RPMI7951 (cell line): ENCODE data around the gene IVL. TPM values are rescaled to one million over a fixed set of nuclear protein-coding genes. Genes with fewer than 3 reads are reported as not detected.
A peak's percentile ranks its signal among the peaks of the same experiment; 100 is the strongest.

Experiments used
- DNase-seq: peaks from one replicate; pipeline ENCODE4 v3.0.0-alpha.2; 2012; ENCODE audit warnings: low read depth
- total RNA-seq: library from RNA; depleted of rRNA; stranded (reverse); fragments of >200 nt; shearing (Covaris generic); gene quantifications from 2 replicates; pipeline ENCODE4 v1.2.3, GENCODE V29; 2014

IVL gene
- total RNA-seq, 1 experiment from 2014 or later, result not detected

DNA sequence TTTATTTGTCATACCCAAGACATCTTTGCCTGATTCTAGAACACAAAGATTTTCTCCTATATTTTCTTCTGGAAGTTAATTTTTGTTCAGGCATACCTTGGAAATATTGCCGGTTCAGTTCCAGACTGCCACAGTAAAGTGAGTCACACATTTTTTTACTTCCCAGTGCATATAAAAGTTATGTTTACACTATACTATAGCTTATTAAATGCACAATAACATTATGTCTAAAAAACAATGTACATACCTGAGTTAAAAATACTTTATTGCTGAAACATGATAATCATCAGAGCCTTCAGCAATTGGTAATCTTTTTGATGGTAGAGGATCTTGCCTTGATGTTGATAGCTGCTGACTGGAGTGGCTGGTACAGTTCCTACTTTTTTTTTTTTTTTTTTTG is 20.2 kb upstream of the IVL start:
- DNase-seq, result no peak

DNA sequence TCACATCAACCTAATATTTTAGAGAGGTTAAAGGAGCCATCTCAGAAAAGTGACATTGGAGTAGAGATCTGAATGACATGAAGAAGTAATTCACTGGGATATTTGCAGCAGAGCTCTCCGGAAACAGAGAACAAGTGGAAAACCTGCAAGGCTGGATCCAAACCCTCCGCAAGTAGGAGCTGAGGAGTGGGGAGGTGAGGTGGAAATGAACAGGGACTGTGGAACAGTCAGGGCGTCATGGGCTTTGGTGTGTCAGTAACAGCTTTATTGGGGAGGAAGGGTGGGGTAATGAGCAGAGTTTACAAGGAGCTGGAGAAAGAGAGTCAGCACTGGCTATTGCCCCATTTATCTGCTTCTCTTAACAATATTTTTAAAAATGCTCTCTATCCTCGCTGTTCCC is 9.3 kb upstream of the IVL start:
- no peak for DNase-seq

DNA sequence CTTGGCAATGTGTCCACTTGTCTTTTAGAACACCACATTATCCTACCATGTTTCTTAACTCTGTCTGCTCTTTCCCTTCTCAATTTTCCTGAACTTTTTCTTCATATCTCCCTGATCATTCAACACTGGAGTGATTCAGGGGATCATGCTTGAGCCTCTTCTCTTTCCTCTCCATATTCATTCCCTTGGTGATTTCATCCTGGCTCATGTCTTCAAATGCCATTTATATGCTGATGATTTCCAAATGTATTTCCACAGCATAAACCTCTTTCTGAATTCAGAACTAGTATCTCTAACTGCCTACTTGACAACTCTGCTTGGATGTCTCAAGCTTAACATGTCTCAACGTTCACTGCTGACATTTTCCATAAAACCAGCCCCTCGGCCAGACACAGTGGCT is 8.5 kb upstream of the IVL start:
- DNase-seq, result no peak

DNA sequence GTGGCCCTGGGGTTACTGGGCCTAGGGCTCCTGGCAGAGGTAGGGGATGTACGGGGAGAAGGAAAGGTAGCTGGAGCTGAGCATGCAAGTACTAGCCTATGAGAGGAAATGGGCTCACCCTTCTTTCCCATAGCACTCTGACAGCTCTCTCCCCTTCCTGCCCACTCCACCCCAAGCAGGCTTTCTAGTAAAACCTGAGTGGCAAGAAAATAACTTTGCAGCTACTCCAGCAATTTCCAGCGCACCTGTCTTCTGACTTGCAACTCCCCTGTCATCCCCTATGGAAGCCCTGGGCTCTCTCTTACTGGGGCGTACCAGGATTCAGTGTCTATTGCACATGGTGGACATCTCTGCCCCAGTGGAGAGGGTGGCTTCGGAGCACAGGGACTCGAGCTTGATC is 6.7 kb upstream of the IVL start:
- no peak for DNase-seq

DNA sequence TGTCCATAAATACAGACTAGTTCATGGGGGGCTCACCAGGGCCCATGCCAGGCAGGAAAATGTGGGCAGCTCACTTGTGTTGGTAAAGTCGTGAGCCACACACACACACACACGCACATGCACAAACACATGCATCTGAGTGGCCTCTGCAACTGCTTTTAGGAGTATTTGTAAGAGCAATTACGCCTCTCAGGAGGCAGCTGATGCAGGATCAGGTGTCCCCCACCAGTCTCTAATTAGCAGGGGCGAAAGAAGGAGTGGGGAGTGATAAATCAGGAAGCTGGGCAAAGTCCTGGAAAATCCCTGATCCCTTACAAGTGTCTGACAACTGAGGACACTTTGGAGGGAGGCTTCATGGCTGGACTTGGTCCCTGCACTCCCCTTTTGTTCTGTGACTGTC is 5.7 kb upstream of the IVL start:
- DNase-seq, result no peak

DNA sequence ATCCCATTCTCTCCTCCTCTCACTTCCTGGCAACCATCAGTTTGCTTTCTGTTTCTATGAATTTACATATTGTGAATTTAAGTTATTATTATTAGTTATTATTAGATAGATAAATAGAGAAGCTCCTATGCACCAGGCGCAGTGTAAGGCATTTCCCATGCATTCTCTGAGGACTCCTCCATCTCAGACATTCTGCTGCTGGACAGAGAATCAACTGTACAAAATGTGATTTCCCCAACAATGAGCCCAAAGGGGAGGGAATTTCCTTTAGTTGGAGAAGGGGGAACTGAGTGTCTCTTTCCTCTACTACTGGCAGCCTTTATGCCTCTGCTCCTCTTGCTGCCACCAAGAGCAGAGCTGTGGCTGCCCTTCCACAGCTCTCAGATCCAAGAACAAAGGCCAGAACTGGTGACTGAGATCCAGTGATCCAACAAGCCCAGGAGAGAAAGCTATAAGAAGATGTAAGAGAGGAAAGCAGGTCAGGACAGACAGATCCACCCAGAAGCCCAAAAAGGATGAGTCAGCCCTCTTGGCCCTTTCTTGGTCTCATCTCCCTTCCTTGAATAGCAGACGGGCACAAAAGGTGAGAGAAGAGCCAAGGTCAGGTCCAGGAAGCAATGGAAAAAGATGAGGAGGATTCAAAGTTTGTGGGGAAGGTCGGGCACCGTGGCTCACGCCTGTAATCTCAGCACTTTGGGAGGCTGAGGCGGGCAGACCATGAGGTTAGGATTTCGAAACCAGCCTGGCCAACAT is 3.5 kb upstream of the IVL start:
- DNase-seq, result no peak

DNA sequence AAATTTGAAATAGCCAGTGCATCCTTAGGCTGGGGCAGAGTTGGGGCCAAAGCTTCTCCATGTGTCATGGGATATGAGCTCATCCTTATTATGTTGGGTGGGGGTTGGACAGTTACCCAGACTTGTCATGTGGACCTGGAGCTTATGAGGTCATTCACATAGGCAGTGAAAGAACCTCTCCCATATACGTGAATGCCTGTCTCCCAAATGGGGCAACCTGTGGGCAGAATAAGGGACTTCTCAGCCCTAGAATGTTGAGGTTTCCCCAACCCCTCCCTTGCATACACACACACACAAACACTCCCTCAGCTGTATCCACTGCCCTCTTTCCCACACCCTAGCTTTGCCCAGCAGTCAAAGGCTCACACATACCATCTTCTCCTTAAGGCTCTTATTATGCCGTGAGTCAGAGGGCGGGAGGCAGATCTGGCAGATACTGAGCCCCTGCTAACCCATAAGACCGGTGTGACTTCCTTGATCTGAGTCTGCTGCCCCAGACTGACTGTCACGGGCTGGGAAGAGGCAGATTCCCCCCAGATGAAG is 2.3 kb upstream of the IVL start:
- peak; percentile 82 for DNase-seq

DNA sequence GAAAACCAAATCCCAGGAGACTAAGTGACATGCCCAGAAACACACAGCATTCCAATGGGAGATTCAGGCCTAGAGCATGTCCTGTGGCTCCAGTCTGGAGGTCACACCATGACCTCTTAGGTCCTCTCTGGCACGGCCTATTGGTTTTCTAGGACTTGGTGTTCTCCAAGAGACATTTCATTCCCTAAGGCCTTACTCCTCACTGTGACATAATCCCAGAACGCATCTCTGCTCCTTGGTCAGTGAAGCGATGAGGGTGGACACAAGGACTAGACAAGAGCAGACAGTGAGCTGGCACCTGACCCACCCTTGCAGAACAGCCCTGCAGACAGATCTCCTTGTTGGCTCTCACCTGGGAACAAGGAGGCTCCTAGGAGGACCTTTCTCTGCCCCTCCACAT is 860 bp downstream of the IVL start:
- no peak for DNase-seq

DNA sequence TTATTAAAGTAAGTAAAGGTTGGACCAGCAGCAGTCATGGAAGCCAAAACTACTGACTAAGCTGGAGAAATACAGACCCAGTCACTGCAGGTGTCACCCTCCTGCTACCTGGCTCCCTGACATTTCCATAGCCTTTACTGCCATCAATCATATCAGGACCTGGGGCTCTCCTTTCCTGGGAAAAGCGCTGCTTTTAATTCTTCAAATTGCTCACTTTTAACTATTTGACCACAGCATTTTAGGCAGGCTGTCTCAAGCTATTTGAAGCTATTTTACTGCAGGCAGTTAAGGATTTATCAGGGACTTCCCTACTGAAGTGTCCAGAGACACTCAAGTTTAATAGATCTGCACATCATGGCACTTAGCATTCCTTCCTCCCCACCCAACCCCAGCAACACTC is 4.1 kb downstream of the IVL start:
- DNase-seq, result no peak

DNA sequence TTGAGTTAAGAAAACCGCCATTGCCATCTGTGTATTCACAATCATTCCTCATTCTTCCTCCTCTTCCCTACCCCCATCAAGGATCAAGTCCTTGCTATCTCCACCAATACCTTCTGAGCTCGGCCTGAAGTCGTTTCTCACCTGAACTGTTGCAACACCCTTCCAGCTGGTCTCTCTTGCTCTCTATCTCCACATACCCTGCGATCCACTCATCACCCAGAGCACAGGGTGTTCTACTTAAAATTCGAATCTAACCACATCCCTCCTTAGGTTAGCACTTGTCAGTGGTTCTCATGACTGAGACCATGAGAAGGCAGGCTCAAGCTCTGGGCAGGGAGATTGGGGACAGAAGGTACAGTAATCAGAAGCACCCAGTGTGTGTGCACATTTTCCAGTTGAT is 4.6 kb downstream of the IVL start:
- no peak for DNase-seq

DNA sequence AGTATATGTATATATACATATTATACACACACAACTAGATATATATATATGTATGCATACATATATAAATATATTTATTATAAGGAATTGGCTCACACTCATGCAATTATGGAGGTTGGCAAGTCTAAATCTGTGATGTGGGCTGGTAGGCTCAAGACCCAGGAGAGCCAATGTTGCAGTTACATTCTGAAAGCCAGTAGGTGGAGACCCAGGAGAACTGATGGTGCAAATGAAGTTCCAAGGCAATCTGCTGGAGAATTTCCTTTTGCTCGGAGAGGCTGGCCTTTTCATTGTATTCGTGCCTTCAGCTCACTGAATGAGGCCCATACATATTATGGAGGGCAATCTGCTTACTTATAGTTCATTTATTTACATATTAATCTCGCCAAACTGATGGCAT is 9.4 kb downstream of the IVL start:
- no peak for DNase-seq

DNA sequence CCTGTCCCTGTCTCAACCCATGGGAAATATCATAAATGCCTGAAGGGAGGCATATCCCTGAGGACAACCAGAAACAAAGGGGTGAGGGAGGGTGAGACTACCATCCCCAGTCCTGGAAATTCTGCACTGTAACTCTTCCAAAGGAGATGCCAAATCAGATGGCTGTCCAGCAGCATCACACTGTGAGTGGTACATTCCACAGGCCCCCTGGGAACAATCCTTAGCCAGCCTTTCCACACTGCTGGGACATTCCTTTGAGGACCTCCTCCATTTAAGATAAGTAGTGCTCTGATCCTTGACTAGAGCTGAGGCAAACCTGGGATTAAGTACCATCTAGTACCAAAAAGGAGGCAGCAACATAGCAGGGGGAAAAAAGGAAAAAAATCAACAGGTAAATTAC is 10.7 kb downstream of the IVL start:
- DNase-seq, result no peak

DNA sequence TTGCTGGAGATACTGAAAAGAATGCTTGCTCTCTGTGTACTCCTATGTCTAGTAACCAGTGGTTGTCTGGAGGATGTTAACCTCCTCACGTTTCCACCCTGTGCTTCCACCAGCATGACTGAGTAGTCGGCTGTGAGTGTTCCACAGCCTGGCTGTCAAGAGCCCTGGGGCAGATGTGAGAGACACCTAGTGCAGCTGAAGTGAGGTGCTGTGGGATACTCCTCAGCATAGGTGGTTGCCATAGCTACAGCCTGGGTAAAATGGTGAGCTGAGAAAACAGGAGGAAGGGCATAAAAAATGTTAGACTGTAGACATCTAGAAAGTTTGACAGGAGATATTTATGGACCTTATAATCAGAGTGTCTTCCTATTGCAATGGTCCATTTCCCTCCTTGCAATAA is 15.8 kb downstream of the IVL start:
- no peak for DNase-seq

DNA sequence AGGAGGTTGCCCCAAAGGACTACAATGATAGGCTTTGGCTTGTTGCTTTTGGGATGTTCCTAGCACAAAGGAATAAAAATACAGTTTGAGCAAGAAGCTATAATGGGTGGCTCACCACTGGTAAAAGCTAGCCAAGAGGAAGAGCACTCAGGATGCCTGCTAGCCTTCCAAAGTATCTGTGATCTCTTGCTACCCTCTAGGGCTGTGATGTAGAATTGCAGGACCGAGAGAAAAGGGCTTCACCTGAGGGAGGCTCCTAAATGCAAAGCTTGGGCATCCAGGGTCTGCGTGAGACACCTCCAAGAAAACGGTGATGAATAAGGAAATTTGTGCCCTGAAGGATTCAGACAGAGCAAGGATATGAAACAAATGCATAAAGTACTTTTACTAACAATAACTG is 17.7 kb downstream of the IVL start:
- DNase-seq, result peak; percentile 19

DNA sequence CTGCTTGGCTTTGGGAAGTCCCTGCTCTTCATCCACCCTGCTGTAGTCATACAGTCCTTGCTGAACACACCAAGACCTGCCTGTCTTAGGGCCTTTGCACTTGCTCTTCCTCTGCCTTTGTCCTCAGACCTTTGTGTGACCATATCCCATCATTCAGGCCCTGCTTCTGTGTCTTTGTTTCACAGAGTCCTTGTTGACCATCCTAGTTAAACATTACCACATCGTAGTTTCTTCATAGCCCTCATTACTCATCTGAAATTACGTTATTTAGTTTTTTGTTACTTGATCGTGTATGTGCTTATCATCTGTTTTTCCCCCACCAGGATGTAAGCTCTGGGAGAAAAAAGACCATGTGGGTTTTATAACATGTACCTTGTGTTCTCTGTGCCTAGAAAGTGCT is 20.3 kb downstream of the IVL start:
- DNase-seq, result no peak

DNA sequence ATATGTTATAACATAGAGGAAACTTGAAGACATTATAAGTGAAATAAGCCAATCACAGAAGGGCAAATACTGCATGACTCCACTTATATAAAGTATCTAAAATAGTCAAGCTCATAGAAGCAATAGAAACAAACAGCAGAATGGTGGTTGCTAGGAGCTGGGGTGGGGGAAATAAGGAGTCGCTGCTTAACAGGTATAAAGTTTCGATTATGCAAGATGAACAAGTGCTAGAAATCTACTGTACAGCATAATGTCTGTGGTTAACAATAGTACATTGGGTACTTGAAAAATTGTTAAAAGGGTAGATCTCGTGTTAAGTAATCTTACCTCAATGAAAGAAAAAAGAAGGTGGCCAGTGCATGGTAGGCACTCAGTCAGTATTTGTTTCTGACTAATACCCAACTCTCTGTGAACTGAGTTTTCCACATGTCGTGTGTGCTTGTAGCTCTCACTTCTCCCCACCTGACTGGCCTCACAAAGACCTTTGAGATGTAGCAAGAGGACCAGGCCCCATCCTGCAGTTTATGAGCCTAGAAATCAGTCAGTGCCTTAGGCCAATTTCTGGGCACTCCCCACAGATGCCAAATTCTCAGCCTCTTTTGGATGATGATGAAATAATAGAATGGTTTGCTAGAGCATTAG is 23.9 kb downstream of the IVL start:
- no peak for DNase-seq

DNA sequence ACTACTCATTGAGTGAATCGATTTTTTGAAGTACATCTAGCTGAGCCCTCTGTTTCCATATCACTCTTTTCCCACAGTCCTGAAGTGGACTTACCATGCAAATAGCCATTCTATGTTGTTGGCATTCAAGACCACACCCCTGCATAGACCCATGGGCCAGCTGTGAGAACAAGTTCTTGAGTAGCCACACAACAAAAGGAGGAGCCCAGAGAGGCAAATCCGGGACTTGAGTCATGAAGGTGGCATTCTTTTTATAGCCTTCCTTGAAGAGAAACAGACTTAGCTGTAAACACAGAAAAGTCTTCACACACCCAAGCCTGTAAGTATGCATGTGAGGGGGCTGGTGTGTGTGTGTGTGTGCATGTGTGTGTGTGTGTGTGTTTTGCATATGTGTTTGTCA is 24.9 kb downstream of the IVL start:
- no peak for DNase-seq

DNA sequence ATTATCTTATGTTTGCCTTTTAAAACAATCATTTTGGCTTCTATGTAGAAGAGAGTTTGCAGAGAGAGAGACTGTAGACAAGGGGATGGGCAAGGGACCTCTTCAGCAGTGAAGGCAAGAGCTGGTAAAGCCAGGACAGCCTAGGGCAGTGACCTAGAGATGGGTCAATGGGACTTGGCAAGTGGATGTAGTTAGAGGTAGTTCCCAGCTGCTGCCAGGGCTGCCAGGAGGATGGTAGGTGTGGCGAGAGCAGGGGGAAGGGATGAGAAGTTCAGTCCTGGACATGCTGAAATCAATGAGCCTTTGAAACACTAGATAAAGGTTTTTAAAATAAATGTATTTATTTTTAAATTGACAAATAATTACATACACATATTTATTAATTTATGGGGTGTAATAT is 32.3 kb downstream of the IVL start:
- no peak for DNase-seq

DNA sequence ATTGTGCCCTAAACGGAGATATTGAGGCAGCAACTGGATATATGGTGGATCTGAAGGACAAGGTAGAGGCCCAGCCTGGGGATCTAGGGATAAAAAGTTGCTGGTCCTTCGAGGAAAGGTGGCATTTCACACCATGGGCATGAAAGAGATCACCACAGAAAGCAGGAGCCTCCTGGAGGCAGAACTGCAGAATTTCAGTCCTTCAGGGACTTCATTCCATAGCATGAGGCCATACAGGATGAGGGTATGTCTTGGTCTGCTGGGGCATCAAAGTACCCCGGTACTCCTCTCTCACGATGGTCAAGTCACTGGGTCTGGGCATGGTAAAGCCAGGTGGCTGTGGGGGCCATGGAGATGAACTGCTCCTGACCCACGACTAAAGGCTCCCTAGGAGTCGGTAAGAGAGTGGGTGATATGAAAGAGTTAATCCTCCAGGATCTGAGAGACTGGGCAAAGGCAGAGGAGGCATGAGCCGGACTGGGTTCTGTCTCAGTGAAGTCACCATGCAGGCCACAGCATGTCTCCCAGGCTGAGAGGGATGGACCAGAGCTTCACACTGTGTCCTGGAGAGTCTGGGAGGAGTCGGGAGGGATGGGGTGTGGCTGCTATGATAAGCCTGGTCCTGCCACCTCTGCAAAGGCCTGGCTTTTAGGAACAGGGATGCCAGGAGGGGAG is 32.8 kb downstream of the IVL start:
- DNase-seq, result no peak

DNA sequence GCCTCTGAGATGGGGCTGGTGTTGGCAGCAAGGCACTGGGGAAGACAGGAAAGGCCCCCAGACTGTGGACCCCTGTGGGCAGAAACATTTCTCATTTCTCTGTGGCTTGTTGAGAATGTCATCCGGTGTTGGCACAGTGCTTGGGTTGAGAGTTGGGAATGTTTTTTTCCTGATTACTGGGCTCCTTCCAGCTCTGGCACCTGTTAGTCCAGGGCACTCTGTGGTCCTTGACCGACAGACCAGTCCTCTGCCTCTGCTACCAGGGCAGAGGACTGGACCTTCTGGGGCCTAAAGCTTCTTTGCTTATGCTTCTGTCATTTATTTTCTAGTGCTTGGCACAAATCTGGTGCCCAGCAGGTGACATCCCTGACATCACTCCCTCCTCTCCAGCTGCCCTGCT is 33.8 kb downstream of the IVL start:
- DNase-seq, result no peak

DNA sequence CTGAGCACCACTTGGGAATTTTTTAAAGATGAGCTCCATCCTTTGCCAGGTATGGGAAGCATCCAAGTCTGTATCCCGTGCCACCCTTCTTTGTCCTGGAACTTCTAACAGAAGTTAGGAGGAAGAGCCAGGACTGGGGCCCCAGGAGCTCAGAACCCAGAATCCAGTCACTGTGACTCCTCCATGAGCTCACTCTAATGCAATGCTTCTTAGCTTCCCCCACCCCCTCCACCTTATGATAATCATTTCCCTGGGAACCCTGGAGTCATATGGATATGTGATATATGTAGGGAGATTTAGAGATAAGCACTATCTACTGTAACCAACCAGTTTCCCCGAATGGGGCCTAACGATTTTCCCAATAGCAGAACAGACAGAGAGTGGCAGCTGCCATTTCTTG is 37.9 kb downstream of the IVL start:
- DNase-seq, result no peak

DNA sequence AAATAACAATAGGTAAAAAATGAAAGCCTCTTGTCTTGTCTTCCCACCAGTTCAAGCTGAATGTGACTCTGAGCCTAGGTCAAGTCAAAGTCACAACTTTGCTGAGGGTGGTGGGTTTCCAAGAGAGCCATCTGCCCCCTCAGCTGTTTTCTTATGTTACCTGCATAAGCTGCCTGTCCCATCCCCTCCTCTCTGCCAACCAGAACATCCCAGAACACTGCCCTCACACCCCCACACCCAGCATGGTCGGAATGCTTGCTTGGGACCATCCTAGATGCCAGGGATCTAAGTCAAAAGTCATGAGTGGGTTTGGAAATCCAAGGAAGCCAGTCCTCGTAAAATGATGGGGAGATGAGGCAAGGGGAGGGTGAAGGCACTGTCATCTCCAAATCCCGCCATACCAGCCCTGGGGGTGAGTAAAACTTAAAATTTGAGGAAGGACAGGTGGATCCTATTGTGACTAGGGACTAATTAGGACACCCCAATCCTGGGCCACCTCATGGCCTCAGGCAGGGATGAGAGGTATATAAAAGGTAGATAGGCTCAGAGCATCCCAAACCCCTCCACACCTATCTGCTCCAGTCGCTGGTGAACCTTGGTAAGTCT is 38.4 kb downstream of the IVL start, which contains the start of gene SPRR5:
TSS of gene SPRR5 (plus strand) at position 556 of the 606 bp plus-strand sequence. CDS start 1,349 bp downstream, outside the sequence.
- DNase-seq, result no peak
